Endothelial cell of umbilical vein (primary cell): ENCODE data around the gene FCAR. TPM values are rescaled to one million over a fixed set of nuclear protein-coding genes. Genes with fewer than 3 reads are reported as not detected.

ENCODE experiments used
- BruUV-seq: library from RNA; stranded (reverse); fragments of 400-500 nt; replicated peaks from 2 replicates; lab custom pipeline; 2021; lab: Mats Ljungman, UMichigan
- CTCF ChIA-PET: fragments of 300-600, 350-600 bp; sonication (Branson Sonifier 250); formaldehyde crosslinking; loops from one replicate; lab custom pipeline; 2021; ENCODE audit warnings: antibody characterized with exemption, inconsistent platforms; lab: Charles Lee
- POLR2A ChIA-PET: fragments of 300-600, 350-600 bp; sonication (Branson Sonifier 250); formaldehyde crosslinking; loops from one replicate; lab custom pipeline; 2021; ENCODE audit warnings: antibody characterized with exemption, inconsistent platforms; lab: Charles Lee
- DNase-seq: peaks from one replicate; pipeline ENCODE4 v3.0.0-alpha.2; 2011; ENCODE audit warnings: low read depth, low spot score
- FAIRE-seq: peaks from 2 replicates; lab custom pipeline; 2011; peaks lifted over from hg19 to GRCh38; lab: Jason Lieb, UNC
- H2AFZ ChIP-seq: 2 replicates; pipeline ENCODE4 v1.6.0; 2012; ENCODE audit warnings: low read depth, low read length, control low read depth, inconsistent platforms
- H3K27ac ChIP-seq: 2 replicates; pipeline ENCODE4 v1.5.1; 2011; ENCODE audit warnings: low read depth, mild to moderate bottlenecking, control low read depth, low read length, moderate library complexity; ENCODE audit not compliant: insufficient read depth
- H3K27me3 ChIP-seq, 2 experiments: 2 replicates each; pipeline versions ENCODE4 v1.6.0 to v1.6.1; 2011; ENCODE audit warnings: low read length in 2 of 2, mixed read lengths in 1 of 2; ENCODE audit not compliant: control insufficient read depth in 2 of 2, insufficient read depth in 2 of 2
- H3K36me3 ChIP-seq, 2 experiments: 2 replicates in 1 of 2; 3 replicates in 1 of 2; pipeline ENCODE4 v1.5.1; 2011; ENCODE audit warnings: low read length in 2 of 2, mild to moderate bottlenecking in 1 of 2, moderate library complexity in 1 of 2; ENCODE audit not compliant: control insufficient read depth in 2 of 2, insufficient read depth in 2 of 2; ENCODE audit errors: extremely low read depth in 1 of 2
- H3K4me1 ChIP-seq: 3 replicates; pipeline ENCODE4 v1.5.1; 2011; ENCODE audit warnings: mild to moderate bottlenecking, low read length; ENCODE audit not compliant: control insufficient read depth, insufficient read depth; ENCODE audit errors: extremely low read depth
- H3K4me2 ChIP-seq: 2 replicates; pipeline ENCODE4 v1.6.1; 2011; ENCODE audit warnings: low read length, control low read depth, mixed read lengths; ENCODE audit not compliant: insufficient read depth
- H3K4me3 ChIP-seq, 3 experiments: fragments of 200-600 bp in 1 of 3; sonication (generic), shearing (Covaris generic) in 1 of 3; replicated peaks in 1 of 3; 2 replicates each; pipeline ENCODE4 v1.5.1; 2011 to 2016; ENCODE audit warnings: control low read depth in 3 of 3, low read length in 3 of 3, mild to moderate bottlenecking in 2 of 3, inconsistent platforms in 1 of 3, low read depth in 1 of 3, moderate library complexity in 1 of 3; ENCODE audit not compliant: insufficient read depth in 1 of 3
- H3K79me2 ChIP-seq: 2 replicates; pipeline ENCODE4 v1.6.0; 2012; ENCODE audit warnings: low read length, inconsistent platforms; ENCODE audit not compliant: control insufficient read depth, insufficient read depth
- H3K9ac ChIP-seq: replicated peaks from 2 replicates; pipeline ENCODE3; 2011; ENCODE audit warnings: low read length, control low read depth; ENCODE audit not compliant: insufficient read depth; ENCODE audit errors: extremely low read depth
- H3K9me1 ChIP-seq: replicated peaks from 3 replicates; pipeline ENCODE4 v1.6.0; 2011; ENCODE audit warnings: mild to moderate bottlenecking, low read length; ENCODE audit not compliant: control insufficient read depth, insufficient read depth; ENCODE audit errors: extremely low read depth
- H3K9me3 ChIP-seq: replicated peaks from 2 replicates; pipeline ENCODE4 v1.5.1; 2012; ENCODE audit warnings: low read length, inconsistent platforms; ENCODE audit not compliant: control insufficient read depth, insufficient read depth
- H4K20me1 ChIP-seq: replicated peaks from 2 replicates; pipeline ENCODE3; 2011; ENCODE audit warnings: mild to moderate bottlenecking, low read length; ENCODE audit not compliant: control insufficient read depth, insufficient read depth; ENCODE audit errors: extremely low read depth
- EZH2 ChIP-seq: IDR thresholded peaks from 2 replicates; pipeline ENCODE4 v1.6.1; 2012; ENCODE audit warnings: borderline replicate concordance, low read depth, mild to moderate bottlenecking, moderate library complexity, low read length, inconsistent platforms; ENCODE audit not compliant: severe bottlenecking
- FOS ChIP-seq: IDR thresholded peaks from 2 replicates; pipeline ENCODE4 v1.6.1; 2011; ENCODE audit warnings: mild to moderate bottlenecking, low read length, moderate library complexity, borderline replicate concordance; ENCODE audit not compliant: insufficient read depth
- GATA2 ChIP-seq: IDR thresholded peaks from 2 replicates; pipeline ENCODE4 v1.7.0; 2011; ENCODE audit warnings: low read depth, mild to moderate bottlenecking, moderate library complexity, mixed read lengths, low read length; ENCODE audit not compliant: insufficient read length, insufficient read depth
- MYC ChIP-seq: IDR thresholded peaks from one replicate; pipeline ENCODE4 v1.6.1; 2011; ENCODE audit warnings: mild to moderate bottlenecking, low read depth, low read length
- POLR2A ChIP-seq: IDR thresholded peaks from 2 replicates; pipeline ENCODE4 v1.6.1; 2012; ENCODE audit warnings: low read depth, mild to moderate bottlenecking, control low read depth, low read length
- POLR2AphosphoS5 ChIP-seq: IDR thresholded peaks from 2 replicates; pipeline ENCODE4 v1.6.1; 2012; ENCODE audit warnings: low read depth, mild to moderate bottlenecking, control low read depth, low read length, moderate library complexity; ENCODE audit not compliant: insufficient read depth
- dilution Hi-C: fragments of 300-500 bp; cut with MboI; formaldehyde crosslinking; loops from one replicate; pipeline ENCODE4 v1.15.0; 2019; ENCODE audit warnings: low sequenced_read_pairs; ENCODE audit not compliant: extremely low pct_ligation_motif_present
- intact Hi-C: fragments of 100-400 bp; cut with micrococcal nuclease; formaldehyde crosslinking; loops from one replicate; pipeline ENCODE4 v1.10.0; 2022
- polyA plus RNA-seq, 4 experiments: library from polyadenylated mRNA; depleted of rRNA in 3 of 4; stranded (reverse) in 3 of 4; unstranded in 1 of 4; fragments of >200 nt; gene quantifications; 2 replicates each; pipeline versions ENCODE4 v1.2.1 to v1.2.3, GENCODE V29; 2011 to 2012; ENCODE audit warnings: missing spikeins in 1 of 4
- total RNA-seq: library from RNA; stranded (reverse); gene quantifications from 2 replicates; pipeline ENCODE4 v1.2.3, GENCODE V29; 2021
- TF ChIP-seq, protein P1 (sequence below), 2 donors: IDR thresholded peaks; 1 replicate in 1 of 2; 2 replicates in 1 of 2; pipeline ENCODE4 v1.5.1; 2011; ENCODE audit warnings: low read length in 2 of 2, mild to moderate bottlenecking in 2 of 2, moderate library complexity in 2 of 2, control low read depth in 1 of 2, inconsistent platforms in 1 of 2, low read depth in 1 of 2; ENCODE audit not compliant: insufficient read depth in 1 of 2; ENCODE audit errors: extremely low read depth in 1 of 2
- TF ChIP-seq, protein P2 (sequence below): IDR thresholded peaks from 2 replicates; pipeline ENCODE4 v1.6.1; 2011; ENCODE audit not compliant: insufficient read depth, insufficient read length

Gene FCAR
- total and polyA plus RNA-seq, 2 donors (not counting 3 experiments of a cell fraction or from before 2014, with no cell fraction given), result not detected

DNA sequence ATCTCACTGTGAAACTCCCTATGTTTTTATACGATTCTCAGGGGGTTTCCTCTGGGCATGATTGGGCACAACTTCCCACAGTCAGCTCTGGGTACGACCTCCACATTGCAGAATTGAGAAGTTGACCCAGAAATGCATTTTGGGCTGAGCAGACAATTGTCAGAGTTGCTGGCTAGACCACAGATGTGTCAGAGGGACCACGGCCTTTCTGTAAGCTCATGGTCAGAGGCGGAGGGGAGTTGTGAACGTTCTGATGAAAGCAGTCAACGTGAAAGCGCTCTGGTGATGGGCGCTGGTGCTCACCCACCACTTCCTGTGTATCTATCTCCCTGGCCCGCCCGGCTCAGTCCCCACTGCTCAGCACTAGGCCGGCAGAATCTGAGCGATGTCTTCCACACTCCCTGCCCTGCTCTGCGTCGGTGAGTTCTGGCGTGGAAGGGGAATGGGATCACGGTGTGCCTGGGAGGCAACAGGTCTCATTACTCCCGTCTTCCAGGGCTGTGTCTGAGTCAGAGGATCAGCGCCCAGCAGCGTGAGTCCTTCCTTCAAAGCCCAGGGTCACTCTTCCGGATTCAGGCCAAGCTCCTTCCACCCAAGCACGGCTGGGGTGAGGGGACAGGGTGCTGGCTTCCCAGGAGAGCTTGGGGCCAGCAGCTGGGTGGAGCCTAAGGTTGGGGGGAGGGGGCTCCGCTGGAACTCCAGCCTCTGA is 31.9 kb downstream of the FCAR start, which contains the start of gene NCR1:
TSS of gene NCR1 (plus strand) at position 346 of the 709 bp plus-strand sequence. CDS start at position 386, 40 bp downstream.
- no peak within 1 kb of the TSS for H2AFZ ChIP-seq

More for the DNA sequence above, 31.9 kb downstream of the FCAR start, which contains the start of gene NCR1:
- ChIA-PET CTCF (interaction anchor here (1.1 kb wide), 1 partner anchor 25 kb away, joined by 3 read pairs; no protein-coding TSS in a partner anchor), POLR2A (no interaction called here)
- TF ChIP-seq MYC (no peak), EZH2 (no peak), GATA2 (no peak), POLR2AphosphoS5 (no peak), FOS (no peak), POLR2A (no peak)
- TF ChIP-seq, protein P1, sequence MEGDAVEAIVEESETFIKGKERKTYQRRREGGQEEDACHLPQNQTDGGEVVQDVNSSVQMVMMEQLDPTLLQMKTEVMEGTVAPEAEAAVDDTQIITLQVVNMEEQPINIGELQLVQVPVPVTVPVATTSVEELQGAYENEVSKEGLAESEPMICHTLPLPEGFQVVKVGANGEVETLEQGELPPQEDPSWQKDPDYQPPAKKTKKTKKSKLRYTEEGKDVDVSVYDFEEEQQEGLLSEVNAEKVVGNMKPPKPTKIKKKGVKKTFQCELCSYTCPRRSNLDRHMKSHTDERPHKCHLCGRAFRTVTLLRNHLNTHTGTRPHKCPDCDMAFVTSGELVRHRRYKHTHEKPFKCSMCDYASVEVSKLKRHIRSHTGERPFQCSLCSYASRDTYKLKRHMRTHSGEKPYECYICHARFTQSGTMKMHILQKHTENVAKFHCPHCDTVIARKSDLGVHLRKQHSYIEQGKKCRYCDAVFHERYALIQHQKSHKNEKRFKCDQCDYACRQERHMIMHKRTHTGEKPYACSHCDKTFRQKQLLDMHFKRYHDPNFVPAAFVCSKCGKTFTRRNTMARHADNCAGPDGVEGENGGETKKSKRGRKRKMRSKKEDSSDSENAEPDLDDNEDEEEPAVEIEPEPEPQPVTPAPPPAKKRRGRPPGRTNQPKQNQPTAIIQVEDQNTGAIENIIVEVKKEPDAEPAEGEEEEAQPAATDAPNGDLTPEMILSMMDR (IDR thresholded peaks at IDR 0.05; ENCODE audit: extremely low read depth in 1 of 2, insufficient read depth in 1 of 2, low read depth in 1 of 2, low read length in 2 of 2), result no peak
- TF ChIP-seq, protein P2, sequence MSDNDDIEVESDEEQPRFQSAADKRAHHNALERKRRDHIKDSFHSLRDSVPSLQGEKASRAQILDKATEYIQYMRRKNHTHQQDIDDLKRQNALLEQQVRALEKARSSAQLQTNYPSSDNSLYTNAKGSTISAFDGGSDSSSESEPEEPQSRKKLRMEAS, result no peak
- Histone ChIP-seq H3K9me1 (no peaks in the 10 kb centered on the region), H3K36me3 (no peaks in the 10 kb centered on the region), H3K4me1 (no peaks in the 10 kb centered on the region), H4K20me1 (no peaks in the 10 kb centered on the region), H3K9me3 (no peaks in the 10 kb centered on the region), H3K4me3 (no peak within 1 kb of the TSS), H3K4me2 (no peak within 1 kb of the TSS), H3K79me2 (no peaks in the 10 kb centered on the region), H3K27ac (no peak within 1 kb of the TSS), H3K27me3 (no peaks in the 10 kb centered on the region), H3K9ac (no peak within 1 kb of the TSS)
- BruUV-seq, result no TSS peak
- DNase-seq, result peak; percentile 37
- FAIRE-seq, result no peak
- intact Hi-C loops (no loop called here), dilution Hi-C loops (no loop called here)
